ENCODE data around the gene ZNF492.
"Not testable (repeated sequence)": the region's sequence is repeated elsewhere in the genome, so short reads cannot be mapped to it uniquely, and the experiment has no call there.

The ZNF492 gene

GRCh38 chr19:22622901-22623840 is 11.0 kb upstream of the ZNF492 start:
- peak; percentile 5 for DNase-seq (ENCODE audit: low spot score)
- in situ Hi-C loops (cut with MboI; ENCODE audit: low sequenced_read_pairs, unreplicated experiment) = no loop called here
- no peak for TF ChIP-seq CTCF (IDR thresholded peaks at IDR 0.05; ENCODE audit: borderline replicate concordance, control extremely low read depth, extremely low read depth, insufficient read depth, missing control alignments)

GRCh38 chr19:22623841-22624221 is 10.3 kb upstream of the ZNF492 start:
- DNase-seq (ENCODE audit: low spot score) = peak; percentile 13
- in situ Hi-C loops (cut with MboI; ENCODE audit: low sequenced_read_pairs, unreplicated experiment) = no loop called here
- TF ChIP-seq CTCF (IDR thresholded peaks at IDR 0.05; ENCODE audit: borderline replicate concordance, control extremely low read depth, extremely low read depth, insufficient read depth, missing control alignments) = no peak

GRCh38 chr19:22625266-22626035 is 8.7 kb upstream of the ZNF492 start:
- DNase-seq (ENCODE audit: low spot score) = peak; percentile 3
- no peak for TF ChIP-seq CTCF (IDR thresholded peaks at IDR 0.05; ENCODE audit: borderline replicate concordance, control extremely low read depth, extremely low read depth, insufficient read depth, missing control alignments)
- in situ Hi-C loops (cut with MboI; ENCODE audit: low sequenced_read_pairs, unreplicated experiment) = no loop called here

GRCh38 chr19:22627526-22627925 is 6.6 kb upstream of the ZNF492 start:
- peak; percentile 7 for DNase-seq (ENCODE audit: low spot score)
- no peak for TF ChIP-seq CTCF (IDR thresholded peaks at IDR 0.05; ENCODE audit: borderline replicate concordance, control extremely low read depth, extremely low read depth, insufficient read depth, missing control alignments)
- in situ Hi-C loops (cut with MboI; ENCODE audit: low sequenced_read_pairs, unreplicated experiment) = no loop called here

- in situ Hi-C loops (cut with MboI; ENCODE audit: low sequenced_read_pairs, unreplicated experiment) = no loop called here
- DNase-seq (ENCODE audit: low spot score) = peak; percentile 3
- TF ChIP-seq CTCF (IDR thresholded peaks at IDR 0.05; ENCODE audit: borderline replicate concordance, control extremely low read depth, extremely low read depth, insufficient read depth, missing control alignments) = no peak
Observed at GRCh38 chr19:22628401-22628800, 5.7 kb upstream of the ZNF492 start.

GRCh38 chr19:22634450-22634827 is 315 bp downstream of the ZNF492 start:
- in situ Hi-C loops (cut with MboI; ENCODE audit: low sequenced_read_pairs, unreplicated experiment) = no loop called here
- peak; percentile 3 for DNase-seq (ENCODE audit: low spot score)
- no peak for TF ChIP-seq CTCF (IDR thresholded peaks at IDR 0.05; ENCODE audit: borderline replicate concordance, control extremely low read depth, extremely low read depth, insufficient read depth, missing control alignments)

GRCh38 chr19:22685493-22685892 is 51.4 kb downstream of the ZNF492 start:
- DNase-seq (ENCODE audit: low spot score); in situ Hi-C loops (cut with MboI; ENCODE audit: low sequenced_read_pairs, unreplicated experiment): not testable (repeated sequence)

- in situ Hi-C loops (cut with MboI; ENCODE audit: low sequenced_read_pairs, unreplicated experiment); DNase-seq (ENCODE audit: low spot score): not testable (repeated sequence)
Observed at GRCh38 chr19:22702661-22703060, 68.5 kb downstream of the ZNF492 start.

- DNase-seq (ENCODE audit: low spot score); in situ Hi-C loops (cut with MboI; ENCODE audit: low sequenced_read_pairs, unreplicated experiment): not testable (repeated sequence)
Observed at GRCh38 chr19:22703096-22703495, 69.0 kb downstream of the ZNF492 start.

Data from GM13976 (cell line).